Pancreas (tissue), 10 donors: Measurements from ENCODE around the gene ITGAL. TPM values are rescaled to one million over a fixed set of nuclear protein-coding genes. Genes with fewer than 3 reads are reported as not detected.
"Not testable (repeated sequence)": the region's sequence is repeated elsewhere in the genome, so short reads cannot be mapped to it uniquely, and the experiment has no call there.

Experiments used
- ATAC-seq, 4 donors: fragments of 200-7000 bp; cut with Tn5 transposase; one replicate each; pipeline versions ENCODE4 v1.8.0 to v1.9.1; 2020; ENCODE audit warnings: mild to moderate bottlenecking in 4 of 4, moderate library complexity in 4 of 4
- DNase-seq, 6 donors: peaks; one replicate each; pipeline ENCODE4 v3.0.0-alpha.2; 2020
- FAIRE-seq: peaks from 2 replicates; lab custom pipeline; 2012; peaks lifted over from hg19 to GRCh38; lab: Jason Lieb, UNC
- H3K27ac ChIP-seq, 4 donors: fragments of 200-600 bp; sonication (generic); 1 replicate in 3 of 4; 2 replicates in 1 of 4; pipeline versions ENCODE4 v1.5.0 to v1.8.0; 2020
- H3K27me3 ChIP-seq, 4 donors: fragments of 200-600 bp; one replicate each; pipeline ENCODE4 v1.8.0; 2021
- H3K36me3 ChIP-seq, 3 donors: fragments of 200-600 bp; sonication (generic) in 1 of 3; one replicate each; pipeline versions ENCODE4 v1.5.0 to v1.8.0; 2020 to 2021
- H3K4me1 ChIP-seq, 3 donors: fragments of 200-600 bp; one replicate each; pipeline ENCODE4 v1.8.0; 2021
- H3K4me3 ChIP-seq, 4 donors: fragments of 200-600 bp; sonication (generic) in 2 of 4; one replicate each; pipeline versions ENCODE4 v1.5.0 to v1.8.0; 2020 to 2021
- H3K9me3 ChIP-seq, 4 donors: fragments of 200-600 bp; one replicate each; pipeline ENCODE4 v1.8.0; 2021
- WGBS, 2 donors: extraction: QIAGEN DNeasy Blood & Tissue Kit; methylation state at CpG; one replicate each; pipeline ENCODE4 v1.1.7; 2013; 5-methylcytosine and 5-hydroxymethylcytosine counted together
- intact Hi-C, 3 donors: fragments of 100-400 bp; cut with DNase I; formaldehyde crosslinking; loops; one replicate each; pipeline versions ENCODE4 v1.11.1 to v1.14.2; 2022
- polyA plus RNA-seq, 2 donors: library from polyadenylated mRNA; stranded (reverse); fragments of 200-250 nt; gene quantifications; one replicate each; pipeline ENCODE4 v1.2.3, GENCODE V29; 2013
- total RNA-seq, 6 donors: library from RNA; stranded (reverse); fragmentation: NEBNext Ultra II Directional in 4 of 6; extraction: Animal tissue kit (Norgen Biotek cat#: 25700) in 4 of 6; gene quantifications; one replicate each; pipeline versions ENCODE4 v1.2.1 to v1.2.4, GENCODE V29; 2021 to 2023
- TF ChIP-seq, protein P1 (sequence below), 4 donors: fragments of 200-600 bp; sonication (generic) in 3 of 4; IDR thresholded peaks; one replicate each; pipeline versions ENCODE4 v1.5.0 to v1.8.0; 2021; ENCODE audit warnings: antibody characterized with exemption in 4 of 4
- donor health status: healthy with polysubstance abuse.
- donor health status: DM: no; HTN: no; CAD: no; lungs with moderate emphysema.
- donor health status: DM: no; HTN: no; CAD: no.
- donor health status: control.
- donor health status: control.
- donor health status: Bipolar disorder and iron deficiency.
- donor health status: DM: yes; HTN: yes; CAD: no.
- donor health status: DM: no; HTN: no; CAD: no.
- donor health status: DM: no; HTN: no; CAD: no.
- donor health status: DM: yes; HTN: yes; CAD: no.

The ITGAL gene
- total and polyA plus RNA-seq, 8 donors = 0.54 to 9.1 (median 1.8) TPM

DNA sequence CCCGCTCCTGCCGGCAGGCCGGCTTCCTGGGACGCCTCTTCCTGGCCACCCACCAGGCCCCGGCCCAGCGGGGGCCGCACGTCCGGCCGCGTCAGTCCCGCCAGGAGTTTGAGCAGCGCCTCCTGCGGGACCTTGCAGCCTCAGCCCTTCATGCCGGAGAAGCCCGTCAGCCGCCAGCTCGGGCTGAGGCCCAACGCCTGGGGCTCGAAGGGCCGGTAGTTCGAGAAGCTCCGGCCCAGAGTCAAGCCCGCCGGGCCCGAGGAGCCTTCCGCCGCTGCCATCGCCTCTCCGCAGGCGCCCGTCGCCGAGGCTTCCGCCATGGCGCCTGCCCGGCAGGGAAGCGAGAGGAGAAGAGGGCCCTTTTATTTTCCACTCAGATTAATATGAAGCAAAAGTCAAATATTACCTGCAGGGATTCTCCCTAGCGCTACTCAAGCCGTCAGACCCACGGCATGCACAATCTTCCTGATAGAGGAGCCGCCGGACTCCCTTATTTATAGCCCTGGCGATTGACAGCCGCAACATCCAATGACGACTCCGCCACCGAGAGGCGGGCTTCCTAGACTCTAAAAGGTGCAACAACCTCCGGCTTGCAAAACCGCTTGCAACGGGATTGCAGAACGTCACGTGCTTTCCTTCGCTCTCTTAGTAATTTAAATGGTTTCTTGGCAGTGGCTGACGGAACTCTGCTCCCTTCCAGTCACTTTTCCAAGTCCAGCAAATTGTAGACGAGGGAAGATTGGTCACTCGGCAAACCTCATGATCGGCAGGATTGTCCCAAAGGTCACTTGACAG lies 26.9 kb upstream of the ITGAL start, which contains the start of gene SEPHS2:
Gene SEPHS2 (minus strand): TSS at position 467 of the 795 bp plus-strand sequence. CDS start 147 bp downstream, at position 320.
- intact Hi-C loops = loop anchor here in 1 of 3 donors (10.0 kb wide), 1 partner anchor 179 kb away; no protein-coding TSS in a partner anchor
- Histone ChIP-seq H3K36me3 (no peaks in the 10 kb centered on the region), H3K27ac (peak within 1 kb of the TSS; percentile 88 to 95 (median 94)), H3K4me3 (peak within 1 kb of the TSS; percentile 64 to 96 (median 82)), H3K27me3 (no peaks in the 10 kb centered on the region), H3K9me3 (no peaks in the 10 kb centered on the region), H3K4me1 (peaks cover 22 to 43% (median 25%) of the 10 kb centered on the region in 3 donors)
- ATAC-seq = peak; percentile 89 to 96 (median 92)
- no peak for FAIRE-seq
- WGBS, 2 donors = 0% methylated on average over 55 to 59 of the region's 59 CpGs
- peak; percentile 95 to 99 (median 98) for DNase-seq
- TF ChIP-seq, protein P1, sequence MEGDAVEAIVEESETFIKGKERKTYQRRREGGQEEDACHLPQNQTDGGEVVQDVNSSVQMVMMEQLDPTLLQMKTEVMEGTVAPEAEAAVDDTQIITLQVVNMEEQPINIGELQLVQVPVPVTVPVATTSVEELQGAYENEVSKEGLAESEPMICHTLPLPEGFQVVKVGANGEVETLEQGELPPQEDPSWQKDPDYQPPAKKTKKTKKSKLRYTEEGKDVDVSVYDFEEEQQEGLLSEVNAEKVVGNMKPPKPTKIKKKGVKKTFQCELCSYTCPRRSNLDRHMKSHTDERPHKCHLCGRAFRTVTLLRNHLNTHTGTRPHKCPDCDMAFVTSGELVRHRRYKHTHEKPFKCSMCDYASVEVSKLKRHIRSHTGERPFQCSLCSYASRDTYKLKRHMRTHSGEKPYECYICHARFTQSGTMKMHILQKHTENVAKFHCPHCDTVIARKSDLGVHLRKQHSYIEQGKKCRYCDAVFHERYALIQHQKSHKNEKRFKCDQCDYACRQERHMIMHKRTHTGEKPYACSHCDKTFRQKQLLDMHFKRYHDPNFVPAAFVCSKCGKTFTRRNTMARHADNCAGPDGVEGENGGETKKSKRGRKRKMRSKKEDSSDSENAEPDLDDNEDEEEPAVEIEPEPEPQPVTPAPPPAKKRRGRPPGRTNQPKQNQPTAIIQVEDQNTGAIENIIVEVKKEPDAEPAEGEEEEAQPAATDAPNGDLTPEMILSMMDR (IDR thresholded peaks at IDR 0.05) = no peak

DNA sequence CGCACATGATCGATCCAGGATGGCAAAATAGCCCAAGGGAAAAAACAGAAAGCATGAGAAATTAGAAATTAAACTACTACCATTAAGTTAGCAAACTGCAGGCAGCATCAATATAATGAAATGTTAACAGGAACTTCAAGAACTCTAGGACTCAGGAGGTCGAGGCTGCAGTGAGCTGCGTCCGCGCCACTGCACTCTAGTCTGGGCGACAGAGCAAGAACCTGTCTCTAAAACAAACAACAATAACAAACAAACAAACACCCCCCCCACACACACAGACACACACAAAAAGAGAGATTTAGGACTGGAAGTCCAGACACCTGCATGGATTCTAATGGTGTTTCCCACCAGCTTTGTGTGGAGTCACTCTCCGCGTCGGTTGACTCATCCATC lies 26.3 kb upstream of the ITGAL start:
- DNase-seq (no peak), ATAC-seq (no peak), FAIRE-seq (no peak)
- H3K9me3 ChIP-seq = no peaks in the 10 kb centered on the region
- intact Hi-C loops = loop anchor here in 1 of 3 donors (10.0 kb wide), 1 partner anchor 179 kb away; no protein-coding TSS in a partner anchor
- H3K4me1 ChIP-seq = peaks cover 22 to 43% (median 25%) of the 10 kb centered on the region in 3 donors
- peak overlapping the region; percentile 88 to 95 (median 94) for H3K27ac ChIP-seq
- TF ChIP-seq, protein P1 (IDR thresholded peaks at IDR 0.05) = no peak
- H3K27me3 ChIP-seq = no peaks in the 10 kb centered on the region
- 60 to 61% methylated on average over 10 of the region's 10 CpGs for whole genome bisulfite sequencing, 2 donors
- H3K4me3 ChIP-seq = peak overlapping the region in 3 of 4 donors; percentile 64 to 96 (median 95)
- H3K36me3 ChIP-seq = no peaks in the 10 kb centered on the region

DNA sequence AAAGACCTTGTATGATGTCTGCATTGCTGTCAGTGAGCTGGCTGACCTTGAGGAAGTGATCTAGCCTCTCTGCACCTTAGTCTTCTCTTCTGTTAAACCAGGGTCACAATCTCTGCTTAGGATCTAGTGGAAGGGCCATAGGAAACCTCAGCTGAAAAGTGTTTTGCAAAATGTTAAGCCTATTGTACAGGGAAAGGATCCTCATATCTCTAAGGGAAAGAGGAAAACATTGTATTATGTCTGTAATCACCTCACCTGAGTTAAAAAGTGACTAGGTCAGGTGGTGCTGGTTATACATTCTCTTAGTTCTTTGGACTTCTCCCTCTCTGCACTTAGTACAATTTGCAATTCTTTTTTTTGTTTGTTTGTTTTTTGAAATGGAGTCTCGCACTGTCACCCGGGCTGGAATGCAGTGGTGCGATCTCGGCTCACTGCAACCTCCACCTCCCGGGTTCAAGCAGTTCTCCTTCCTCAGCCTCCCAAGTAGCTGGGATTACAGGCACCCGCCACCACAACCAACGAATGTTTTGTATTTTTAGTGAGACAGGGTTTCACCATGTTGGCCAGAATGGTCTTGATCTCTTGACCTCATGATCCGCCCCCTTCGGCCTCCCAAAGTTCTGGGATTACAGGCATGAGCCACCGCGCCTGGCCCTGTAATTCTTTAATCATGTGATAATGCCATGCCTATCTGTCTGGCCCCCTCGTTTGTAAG lies 24.9 kb upstream of the ITGAL start:
- TF ChIP-seq, protein P1 (IDR thresholded peaks at IDR 0.05) = no peak
- DNase-seq (no peak), ATAC-seq (peak; percentile 44 to 73 (median 54)), FAIRE-seq (no peak)
- Histone ChIP-seq H3K4me3 (no peak overlapping the region), H3K27ac (peak overlapping the region; percentile 35 to 95 (median 69)), H3K27me3 (no peaks in the 10 kb centered on the region), H3K9me3 (no peaks in the 10 kb centered on the region), H3K36me3 (no peaks in the 10 kb centered on the region), H3K4me1 (peaks cover 22 to 43% (median 25%) of the 10 kb centered on the region in 3 donors)
- 19 to 27% methylated on average over 12 of the region's 12 CpGs for WGBS, 2 donors
- intact Hi-C loops = loop anchor here in 1 of 3 donors (10.0 kb wide), 1 partner anchor 177 kb away; no protein-coding TSS in a partner anchor

DNA sequence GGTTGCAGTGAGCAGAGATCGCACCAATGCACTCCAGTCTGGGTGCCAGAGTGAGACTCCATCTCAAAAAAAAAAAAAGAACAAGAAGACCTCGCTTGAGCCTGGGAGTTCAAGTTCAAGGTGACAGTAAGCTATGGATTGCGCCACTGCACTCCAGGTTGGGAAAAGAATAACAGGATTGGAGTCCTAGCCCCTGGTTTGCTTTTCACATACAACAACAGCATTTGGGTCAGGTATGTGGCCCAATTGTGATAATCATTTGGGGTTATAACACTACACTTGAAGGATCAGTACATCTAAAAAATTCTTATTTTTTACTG lies 23.5 kb upstream of the ITGAL start:
- Histone ChIP-seq H3K4me1 (peaks cover 16 to 36% (median 25%) of the 10 kb centered on the region in 3 donors), H3K4me3 (no peak overlapping the region), H3K27ac (no peak overlapping the region), H3K9me3 (no peaks in the 10 kb centered on the region), H3K36me3 (no peaks in the 10 kb centered on the region), H3K27me3 (no peaks in the 10 kb centered on the region)
- FAIRE-seq = no peak
- TF ChIP-seq, protein P1 (IDR thresholded peaks at IDR 0.05) = no peak
- intact Hi-C loops = loop anchor here in 1 of 3 donors (10.0 kb wide), 1 partner anchor 176 kb away; no protein-coding TSS in a partner anchor
- 90% methylated on average over 3 of the region's 3 CpGs for WGBS, 2 donors
- DNase-seq = no peak
- ATAC-seq = no peak

DNA sequence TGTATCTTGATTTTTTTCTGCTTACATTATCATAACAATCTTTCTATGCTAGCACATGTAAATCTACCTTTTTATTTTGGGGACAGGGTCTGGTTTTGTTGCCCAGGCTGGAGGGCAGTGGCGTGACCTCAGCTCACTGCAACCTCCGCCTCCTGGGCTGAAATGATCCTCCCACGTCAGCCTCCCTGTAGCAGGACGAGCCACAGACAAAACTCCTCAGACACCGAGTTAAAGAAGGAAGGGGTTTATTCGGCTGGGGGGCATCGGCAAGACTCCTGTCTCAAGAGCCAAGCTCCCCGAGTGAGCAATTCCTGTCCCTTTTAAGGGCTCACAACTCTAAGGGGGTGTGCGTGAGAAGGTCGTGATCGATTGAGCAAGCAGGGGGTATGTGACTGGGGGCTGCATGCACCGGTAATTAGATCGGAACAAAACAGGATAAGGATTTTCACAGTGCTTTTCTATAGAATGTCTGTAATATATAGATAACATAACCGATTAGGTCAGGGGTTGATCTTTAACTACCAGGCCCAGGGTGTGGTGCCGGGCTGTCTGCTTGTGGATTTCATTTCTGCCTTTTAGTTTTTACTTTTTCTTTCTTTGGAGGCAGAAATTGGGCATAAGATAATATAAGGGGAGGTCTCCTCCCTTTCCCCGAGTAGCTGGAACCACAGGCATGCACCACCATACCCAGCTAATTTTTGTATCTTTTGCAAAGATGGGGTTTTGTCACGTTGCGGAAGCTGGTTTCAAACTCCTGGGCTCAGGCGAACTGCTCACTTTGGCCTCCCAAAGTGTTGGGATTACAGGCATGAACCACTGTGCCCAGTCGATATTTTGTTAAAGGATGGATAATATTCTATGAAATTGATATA lies 19.6 kb upstream of the ITGAL start:
- H3K27me3 ChIP-seq, H3K4me1 ChIP-seq, FAIRE-seq, H3K4me3 ChIP-seq, H3K36me3 ChIP-seq, ATAC-seq, H3K27ac ChIP-seq, DNase-seq, H3K9me3 ChIP-seq: not testable (repeated sequence)
- intact Hi-C loops = loop anchor here in 1 of 3 donors (10.0 kb wide), 1 partner anchor 62 kb away; no protein-coding TSS in a partner anchor
- 66 to 74% methylated on average over 20 of the region's 20 CpGs for WGBS, 2 donors
